Uterus (tissue), 4 donors: ENCODE data around the gene NPHP1. TPM values are rescaled to one million over a fixed set of nuclear protein-coding genes. Genes with fewer than 3 reads are reported as not detected.
"Not testable (repeated sequence)": the region's sequence is repeated elsewhere in the genome, so short reads cannot be mapped to it uniquely, and the experiment has no call there.

Experiments
- DNase-seq, 2 donors: peaks; one replicate each; pipeline ENCODE4 v3.0.0-alpha.2; 2019 to 2020
- H3K27ac ChIP-seq, 2 donors: fragments of 200-600 bp; sonication (generic); 1 replicate in 1 of 2; 2 replicates in 1 of 2; pipeline ENCODE4 v1.5.1; 2016 to 2018
- H3K27me3 ChIP-seq, 2 donors: fragments of 200-600 bp; sonication (generic); one replicate each; pipeline ENCODE4 v1.5.1; 2018 to 2019; ENCODE audit warnings: control low read depth in 1 of 2
- H3K36me3 ChIP-seq, 2 donors: fragments of 200-600 bp; sonication (generic); one replicate each; pipeline ENCODE4 v1.5.1; 2019; ENCODE audit warnings: control low read depth in 1 of 2
- H3K4me1 ChIP-seq, 2 donors: fragments of 200-600 bp; sonication (generic); one replicate each; pipeline ENCODE4 v1.5.1; 2018 to 2019; ENCODE audit warnings: control low read depth in 1 of 2
- H3K4me3 ChIP-seq, 2 donors: fragments of 200-600 bp; sonication (generic); 1 replicate in 1 of 2; 2 replicates in 1 of 2; pipeline ENCODE4 v1.5.1; 2018 to 2019; ENCODE audit warnings: mild to moderate bottlenecking in 1 of 2
- H3K9me3 ChIP-seq, 2 donors: fragments of 200-600 bp; sonication (generic); one replicate each; pipeline ENCODE4 v1.5.1; 2019; ENCODE audit warnings: control low read depth in 1 of 2
- CTCF ChIP-seq, 4 experiments: fragments of 200-600 bp in 2 of 4; fragments of 450-650 bp in 2 of 4; sonication (generic) in 2 of 4; IDR thresholded peaks; one replicate each; pipeline ENCODE4 v1.5.1; 2016 to 2019; ENCODE audit warnings: antibody characterized with exemption in 4 of 4, mild to moderate bottlenecking in 2 of 4, moderate library complexity in 1 of 4
- POLR2A ChIP-seq, 2 donors: fragments of 450-650 bp; IDR thresholded peaks; one replicate each; pipeline ENCODE4 v1.6.1; 2016; ENCODE audit warnings: antibody characterized with exemption in 2 of 2, mild to moderate bottlenecking in 1 of 2, moderate library complexity in 1 of 2
- intact Hi-C: fragments of 100-400 bp; cut with DNase I; formaldehyde crosslinking; loops from one replicate; pipeline ENCODE4 v1.15.1; 2023; ENCODE audit warnings: low total_unique reads
- total RNA-seq, 4 donors: library from RNA; depleted of rRNA in 3 of 4; stranded (reverse); fragments of >200 nt in 3 of 4; gene quantifications; one replicate each; pipeline versions ENCODE4 v1.1.0 to v1.2.4, GENCODE V29; 2014 to 2023
- donor health status: DM: yes; HTN: yes; CAD: no.

The NPHP1 gene
- total RNA-seq, 4 donors from 2014 or later, result 9.4 to 35.6 (median 17.2) TPM

- H3K36me3 ChIP-seq, result no peaks in the 10 kb centered on the region
- TF ChIP-seq CTCF (IDR thresholded peaks at IDR 0.05), result no peak
- no peak for TF ChIP-seq POLR2A (IDR thresholded peaks at IDR 0.05)
- H3K4me1 ChIP-seq, result no peaks in the 10 kb centered on the region
- no peak for DNase-seq
- no peak overlapping the region for H3K4me3 ChIP-seq
- intact Hi-C loops, result no loop called here
- no peaks in the 10 kb centered on the region for H3K27me3 ChIP-seq
- no peaks in the 10 kb centered on the region for H3K9me3 ChIP-seq
- no peak overlapping the region for H3K27ac ChIP-seq
These were observed 17.1 kb upstream of the NPHP1 start for GRCh38 chr2:110221938-110222337.

DNA sequence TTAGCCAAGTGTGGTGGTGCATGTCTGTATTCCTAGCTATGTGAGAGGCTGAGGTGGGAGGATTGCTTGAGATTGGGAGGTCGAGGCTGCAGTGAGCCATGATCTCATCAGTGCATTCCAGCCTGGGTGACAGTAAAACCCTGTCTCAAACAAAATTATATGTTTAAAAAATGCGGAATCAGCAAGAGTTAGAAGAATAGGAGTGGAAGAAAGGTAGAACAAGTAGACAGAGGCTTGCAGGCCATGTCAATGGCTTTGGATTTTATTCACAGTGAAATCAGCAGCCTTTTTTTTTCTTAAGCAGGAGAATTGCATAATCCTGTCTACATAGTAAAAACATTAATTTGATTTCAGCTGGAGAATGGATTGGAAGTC lies 15.4 kb upstream of the NPHP1 start:
- no peak for TF ChIP-seq POLR2A (IDR thresholded peaks at IDR 0.05)
- TF ChIP-seq CTCF (IDR thresholded peaks at IDR 0.05), result no peak
- no peak for DNase-seq
- Histone ChIP-seq H3K27me3 (no peaks in the 10 kb centered on the region), H3K9me3 (no peaks in the 10 kb centered on the region), H3K4me1 (no peaks in the 10 kb centered on the region), H3K27ac (no peak overlapping the region), H3K36me3 (no peaks in the 10 kb centered on the region), H3K4me3 (no peak overlapping the region)
- intact Hi-C loops, result no loop called here

GRCh38 chr2:110219496-110220189 lies 14.8 kb upstream of the NPHP1 start:
- H3K36me3 ChIP-seq, result no peaks in the 10 kb centered on the region
- H3K27me3 ChIP-seq, result no peaks in the 10 kb centered on the region
- no peaks in the 10 kb centered on the region for H3K9me3 ChIP-seq
- TF ChIP-seq CTCF (IDR thresholded peaks at IDR 0.05), result no peak
- no peak for TF ChIP-seq POLR2A (IDR thresholded peaks at IDR 0.05)
- intact Hi-C loops, result no loop called here
- no peak for DNase-seq
- no peak overlapping the region for H3K27ac ChIP-seq
- no peak overlapping the region for H3K4me3 ChIP-seq
- no peaks in the 10 kb centered on the region for H3K4me1 ChIP-seq

- intact Hi-C loops, DNase-seq, H3K27me3 ChIP-seq, H3K27ac ChIP-seq, H3K4me3 ChIP-seq, H3K36me3 ChIP-seq, H3K9me3 ChIP-seq, H3K4me1 ChIP-seq: not testable (repeated sequence)
These were observed 14.1 kb upstream of the NPHP1 start for GRCh38 chr2:110218889-110219288.

DNA sequence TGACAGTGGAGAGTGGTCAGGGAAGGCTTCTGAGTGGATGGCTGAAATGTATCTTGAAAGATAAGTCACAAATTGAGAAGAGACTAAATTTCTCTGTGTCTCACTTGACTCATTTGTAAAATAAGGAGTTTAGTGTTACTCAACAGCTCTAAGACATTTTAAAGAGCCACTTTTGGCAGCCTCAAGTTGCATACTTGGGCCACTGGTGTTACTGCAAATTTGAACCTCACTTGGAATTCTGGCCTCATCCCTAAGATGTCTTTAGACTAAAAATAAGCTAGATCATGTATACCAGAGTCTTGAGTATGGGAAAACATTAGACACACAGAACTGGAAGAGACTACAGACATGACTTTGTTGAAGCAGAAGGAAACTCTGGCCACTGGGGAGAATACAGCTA lies 12.0 kb upstream of the NPHP1 start:
- no peak for DNase-seq
- Histone ChIP-seq H3K4me3 (no peak overlapping the region), H3K9me3 (no peaks in the 10 kb centered on the region), H3K36me3 (no peaks in the 10 kb centered on the region), H3K4me1 (no peaks in the 10 kb centered on the region), H3K27me3 (no peaks in the 10 kb centered on the region), H3K27ac (no peak overlapping the region)
- intact Hi-C loops, result no loop called here
- no peak for TF ChIP-seq POLR2A (IDR thresholded peaks at IDR 0.05)
- TF ChIP-seq CTCF (IDR thresholded peaks at IDR 0.05), result no peak

DNA sequence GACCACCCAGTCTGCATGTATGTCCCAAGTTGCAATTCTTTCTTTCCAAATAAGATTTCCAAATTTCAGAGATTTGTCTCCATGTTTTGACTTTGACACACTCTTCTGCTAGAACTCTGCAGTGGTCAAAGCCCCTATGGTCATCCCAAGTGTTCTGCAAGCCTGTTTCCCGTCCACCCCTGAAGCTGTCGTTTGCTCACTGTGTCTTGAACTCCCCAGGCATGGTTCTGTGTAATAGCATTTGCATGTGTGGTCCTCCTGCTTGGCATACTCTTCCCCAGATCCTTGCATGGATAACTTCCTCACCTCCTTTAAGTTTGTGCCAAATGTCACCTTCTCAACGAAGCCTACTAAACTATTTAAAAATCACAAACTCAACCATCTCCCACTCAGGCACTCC lies 11.4 kb upstream of the NPHP1 start:
- H3K36me3 ChIP-seq, result no peaks in the 10 kb centered on the region
- H3K27me3 ChIP-seq, result no peaks in the 10 kb centered on the region
- H3K4me1 ChIP-seq, result no peaks in the 10 kb centered on the region
- no peak overlapping the region for H3K27ac ChIP-seq
- TF ChIP-seq POLR2A (IDR thresholded peaks at IDR 0.05) (no peak), CTCF (IDR thresholded peaks at IDR 0.05) (no peak)
- H3K9me3 ChIP-seq, result no peaks in the 10 kb centered on the region
- H3K4me3 ChIP-seq, result no peak overlapping the region
- no peak for DNase-seq
- intact Hi-C loops, result no loop called here
